GM21528 (cell line): ENCODE results near the gene ARHGAP18.

ENCODE experiments used
- ATAC-seq: cut with Tn5 transposase; IDR thresholded peaks from one replicate; pipeline ENCODE4 v1.9.1; 2021; ENCODE audit warnings: mild to moderate bottlenecking, moderate library complexity; ENCODE audit not compliant: unreplicated experiment, low FRiP score

ARHGAP18 gene, protein sequence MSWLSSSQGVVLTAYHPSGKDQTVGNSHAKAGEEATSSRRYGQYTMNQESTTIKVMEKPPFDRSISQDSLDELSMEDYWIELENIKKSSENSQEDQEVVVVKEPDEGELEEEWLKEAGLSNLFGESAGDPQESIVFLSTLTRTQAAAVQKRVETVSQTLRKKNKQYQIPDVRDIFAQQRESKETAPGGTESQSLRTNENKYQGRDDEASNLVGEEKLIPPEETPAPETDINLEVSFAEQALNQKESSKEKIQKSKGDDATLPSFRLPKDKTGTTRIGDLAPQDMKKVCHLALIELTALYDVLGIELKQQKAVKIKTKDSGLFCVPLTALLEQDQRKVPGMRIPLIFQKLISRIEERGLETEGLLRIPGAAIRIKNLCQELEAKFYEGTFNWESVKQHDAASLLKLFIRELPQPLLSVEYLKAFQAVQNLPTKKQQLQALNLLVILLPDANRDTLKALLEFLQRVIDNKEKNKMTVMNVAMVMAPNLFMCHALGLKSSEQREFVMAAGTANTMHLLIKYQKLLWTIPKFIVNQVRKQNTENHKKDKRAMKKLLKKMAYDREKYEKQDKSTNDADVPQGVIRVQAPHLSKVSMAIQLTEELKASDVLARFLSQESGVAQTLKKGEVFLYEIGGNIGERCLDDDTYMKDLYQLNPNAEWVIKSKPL

DNA sequence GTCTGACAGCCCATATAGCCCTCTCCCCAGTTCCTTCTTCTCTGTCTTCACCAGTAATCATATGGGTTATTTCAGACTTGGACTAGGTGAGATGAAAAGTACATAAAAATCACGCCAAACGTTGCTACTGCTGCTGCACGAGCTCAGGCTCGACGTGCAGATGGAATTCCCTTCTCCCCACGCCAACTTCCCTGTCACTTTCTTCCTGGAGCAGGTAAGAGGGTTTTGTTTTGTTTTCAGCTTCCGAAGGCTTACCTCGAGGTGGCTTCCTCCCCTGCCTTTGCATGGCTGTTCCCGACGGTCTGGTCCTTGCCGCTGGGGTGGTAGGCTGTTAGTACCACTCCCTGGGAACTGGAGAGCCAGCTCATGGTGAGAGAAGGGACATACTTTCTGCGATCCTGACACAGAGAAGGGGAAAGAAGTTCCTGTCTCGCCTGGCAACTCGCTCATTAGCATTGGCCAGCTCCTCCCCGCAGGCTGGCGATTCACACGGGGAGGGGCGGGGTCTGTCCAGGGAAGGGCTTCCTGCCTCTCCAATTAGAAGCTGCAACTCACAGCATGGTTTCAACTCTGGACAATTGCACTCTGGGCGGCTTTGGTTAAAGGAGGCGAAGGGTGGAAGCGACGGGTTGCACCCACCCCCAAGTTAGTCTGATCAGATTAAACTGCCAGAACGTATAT lies at the start of gene ARHGAP18:
Gene ARHGAP18, minus strand, starts transcription at position 409 of the 681 bp plus-strand sequence. Its CDS starts 41 bp downstream, at position 368.
- peak; percentile 92 for ATAC-seq

DNA sequence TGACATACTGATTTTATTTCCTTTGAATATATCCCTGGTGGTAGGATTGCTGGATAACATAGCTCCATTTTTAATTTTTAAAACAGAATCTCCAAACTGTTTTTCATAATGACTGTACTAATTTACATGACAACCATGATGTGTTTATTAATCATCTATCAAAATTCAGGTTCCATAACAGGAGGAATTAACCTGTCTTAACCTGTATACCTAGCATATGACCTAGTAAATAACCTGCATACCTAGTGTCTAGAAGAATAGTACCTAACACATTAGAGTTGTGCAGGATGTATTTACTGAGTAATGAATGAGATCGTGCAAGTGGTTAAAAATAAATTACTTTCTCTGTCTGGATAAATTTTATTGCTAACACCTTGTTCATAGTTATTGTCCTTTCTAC lies 45.8 kb upstream of the ARHGAP18 start:
- no peak for ATAC-seq

DNA sequence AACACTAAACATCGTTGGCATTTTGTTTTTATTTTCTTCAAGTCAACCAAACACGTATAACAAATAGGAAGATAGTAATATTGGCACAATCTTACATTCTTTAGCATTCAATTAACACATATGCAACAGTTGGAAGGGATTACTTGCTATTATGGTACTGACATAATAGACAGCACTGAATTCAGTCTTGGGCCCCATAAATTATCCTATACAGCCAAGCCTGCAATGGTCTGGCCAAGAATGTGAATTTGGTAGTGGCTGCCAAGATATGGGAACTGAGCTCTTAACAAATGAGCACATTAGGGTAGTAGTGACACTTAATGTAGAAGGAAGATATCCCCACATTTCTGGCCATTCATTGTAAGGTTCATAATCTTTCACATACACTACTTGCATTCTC lies 44.8 kb upstream of the ARHGAP18 start:
- no peak for ATAC-seq

DNA sequence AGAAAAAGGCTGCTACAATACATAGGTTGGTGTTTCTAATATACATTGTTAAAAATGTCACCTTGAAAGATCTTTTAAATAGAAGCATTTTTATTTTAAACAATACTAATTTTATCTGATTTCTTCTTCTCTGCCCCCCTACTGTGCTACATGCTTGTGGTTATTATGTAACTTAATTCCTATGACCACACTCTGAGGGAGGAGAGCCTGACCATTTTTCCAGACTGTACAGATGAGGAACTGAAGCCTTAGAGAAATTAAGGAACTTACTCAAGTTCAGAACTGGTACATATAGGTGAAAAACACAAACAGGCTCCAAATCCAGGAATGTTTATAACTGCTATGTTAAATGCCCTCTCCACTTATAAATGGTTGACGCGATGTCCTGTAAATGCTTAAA lies 43.4 kb upstream of the ARHGAP18 start:
- no peak for ATAC-seq

DNA sequence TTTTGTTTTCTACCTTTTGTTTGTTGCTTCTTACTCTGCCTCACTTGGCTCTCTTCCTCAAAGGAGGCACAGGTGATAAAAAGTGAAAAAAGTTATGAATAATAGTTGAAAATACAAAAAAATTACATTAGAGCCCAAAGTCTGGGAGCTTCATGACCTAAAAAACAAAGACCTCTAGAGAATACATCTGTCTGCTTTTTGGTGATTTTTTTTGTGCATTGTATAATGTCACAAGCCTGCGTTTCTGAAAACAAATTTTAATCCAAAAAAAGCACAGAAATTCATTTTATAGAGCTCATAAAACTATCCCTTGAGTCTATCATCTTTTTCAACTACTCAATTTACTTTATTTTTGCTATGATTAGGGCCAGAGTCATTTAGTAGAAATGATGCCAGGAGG lies 41.4 kb upstream of the ARHGAP18 start:
- ATAC-seq, result no peak

DNA sequence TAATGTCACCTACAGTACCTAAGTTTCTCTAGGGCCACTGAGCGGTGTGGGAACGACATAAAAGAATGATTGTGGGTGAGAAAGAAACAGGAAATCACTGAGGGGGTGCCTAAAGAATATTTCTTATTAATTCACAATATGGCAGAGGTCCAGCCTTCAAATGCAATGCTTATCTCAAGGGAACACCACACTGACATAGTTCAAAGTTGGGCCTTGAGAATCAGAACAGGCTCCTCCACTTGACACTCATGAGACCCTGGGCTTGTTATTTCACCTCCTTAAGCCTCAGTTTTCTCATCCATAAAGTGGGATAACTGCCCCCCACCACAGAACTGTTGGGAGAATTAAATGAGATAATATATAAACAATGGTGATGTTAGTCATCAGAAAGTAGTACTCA lies 40.4 kb upstream of the ARHGAP18 start:
- no peak for ATAC-seq

DNA sequence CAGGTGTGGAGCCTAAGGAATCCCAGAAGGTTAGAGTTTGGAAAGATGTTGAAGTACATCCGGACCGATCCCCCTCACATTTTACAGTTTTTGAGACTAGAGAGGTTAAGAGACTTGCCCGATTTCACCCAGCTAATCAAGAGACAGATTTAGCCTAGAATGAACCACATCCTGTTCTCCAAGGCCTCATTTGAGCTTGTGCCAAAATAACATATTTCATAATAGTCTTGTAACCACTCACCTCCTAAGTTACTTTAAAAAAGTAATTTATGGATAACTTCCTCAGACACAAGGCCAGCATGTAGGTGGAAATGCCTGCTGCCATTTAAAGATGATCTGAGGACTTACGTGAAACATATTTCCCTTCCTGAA lies 39.8 kb upstream of the ARHGAP18 start:
- peak; percentile 49 for ATAC-seq

DNA sequence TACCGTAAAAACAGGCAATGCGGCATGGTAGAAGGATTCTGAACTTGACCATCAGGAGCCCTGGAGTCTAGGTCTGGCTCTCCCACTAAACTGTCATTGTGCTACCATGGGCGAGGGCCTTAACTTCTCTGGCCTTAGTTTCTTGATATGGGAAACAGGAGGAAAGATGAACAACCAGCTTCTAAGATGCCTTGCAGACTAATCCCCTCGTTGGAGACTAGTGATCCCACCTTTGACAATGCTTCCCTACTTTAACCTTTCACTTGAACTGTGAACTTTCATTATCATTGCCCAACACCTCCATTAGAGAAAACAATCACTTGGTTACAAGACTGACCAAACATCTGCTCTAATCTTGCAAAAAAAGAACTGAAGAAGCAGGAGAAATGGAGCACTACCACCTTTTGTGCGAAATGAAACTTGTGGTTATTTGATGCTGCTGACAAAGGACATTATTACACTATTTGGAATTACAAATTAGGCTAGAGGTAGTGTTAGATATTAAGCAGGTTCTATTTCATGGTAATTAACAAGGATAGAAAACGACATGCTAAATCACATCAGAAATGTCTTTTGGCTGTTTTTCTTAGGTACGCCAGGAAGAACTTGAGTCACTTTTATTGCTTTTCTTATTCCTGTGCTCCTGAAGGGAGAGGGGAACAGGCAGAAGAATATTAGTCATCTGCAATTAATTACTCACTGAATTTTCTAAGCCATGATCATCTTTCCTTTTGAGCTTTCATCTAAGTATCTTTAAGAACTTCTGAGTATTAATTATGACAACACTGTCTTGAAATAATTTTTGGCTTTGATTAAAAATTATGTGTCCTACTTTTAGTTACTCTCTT lies 39.1 kb upstream of the ARHGAP18 start:
- ATAC-seq, result no peak

DNA sequence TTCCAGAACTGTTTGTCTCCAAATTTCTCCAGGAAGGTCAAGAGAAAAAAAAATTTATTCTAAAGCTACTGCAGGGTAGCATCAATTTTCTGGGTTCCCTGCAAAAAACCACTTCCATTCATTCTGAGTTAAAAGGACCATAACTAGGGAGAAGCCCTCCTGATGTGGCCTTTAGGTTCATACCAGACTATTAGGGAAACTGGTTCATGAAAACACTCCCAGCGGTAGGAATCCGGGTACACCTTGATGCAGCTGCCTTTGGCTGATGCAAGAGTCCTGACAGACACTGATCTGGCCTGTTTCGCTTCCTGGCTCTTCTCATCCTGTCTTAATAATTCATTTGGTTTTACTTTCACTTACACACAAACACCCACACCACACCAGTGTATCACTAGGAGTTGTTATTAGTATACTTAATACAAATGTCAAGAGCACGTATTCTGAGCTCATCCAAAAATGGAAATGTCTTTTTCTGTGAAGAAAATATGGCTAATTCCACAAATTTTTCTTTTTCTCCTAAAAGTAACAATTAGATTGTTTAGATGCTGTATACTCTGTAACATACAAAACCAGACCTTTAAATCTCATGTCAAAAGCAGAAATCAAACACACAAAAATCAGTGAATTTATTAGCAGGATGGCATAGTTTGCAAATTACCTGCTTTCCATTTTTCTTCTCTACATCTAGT lies 38.4 kb upstream of the ARHGAP18 start:
- ATAC-seq, result peak; percentile 90

DNA sequence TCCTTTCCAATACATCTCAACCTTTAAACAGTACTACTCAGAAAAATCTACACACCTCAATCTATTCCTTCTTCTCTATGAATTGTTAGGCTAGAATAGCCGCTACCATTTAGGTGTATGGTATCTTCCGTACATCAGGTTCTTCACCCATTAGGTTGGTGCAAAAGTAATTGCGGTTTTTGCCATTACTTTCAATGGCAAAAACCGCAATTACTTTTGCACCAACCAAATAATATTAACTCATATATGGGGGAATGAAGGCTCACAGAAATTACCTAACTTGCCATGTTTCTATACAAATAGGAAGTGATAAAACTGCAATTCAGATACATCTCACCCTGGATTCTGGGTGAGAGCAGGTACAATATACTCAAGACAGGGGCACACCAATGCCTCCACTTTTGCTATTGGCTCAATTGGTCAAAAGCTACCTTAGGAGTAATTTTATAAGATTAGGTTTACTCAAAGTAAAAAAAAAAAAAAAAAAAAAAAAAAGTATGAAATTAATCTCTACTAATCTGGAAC lies 37.7 kb upstream of the ARHGAP18 start:
- ATAC-seq, result no peak

DNA sequence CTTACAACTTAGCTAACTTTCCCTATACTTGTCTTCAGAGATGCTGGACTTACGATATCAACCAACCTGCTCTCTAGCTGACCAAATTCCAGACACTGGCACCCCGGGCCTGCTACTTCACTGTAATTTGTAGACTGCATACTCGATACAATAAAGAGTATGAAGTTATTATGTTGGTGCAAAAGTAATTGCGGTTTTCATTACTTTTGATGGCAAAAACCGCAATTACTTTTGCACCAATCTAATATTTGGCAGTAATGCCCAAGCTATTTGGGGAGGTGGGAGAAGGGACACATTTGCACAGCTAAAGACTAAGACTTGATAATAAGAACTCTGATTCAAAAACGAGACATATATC lies 34.9 kb upstream of the ARHGAP18 start:
- no peak for ATAC-seq

DNA sequence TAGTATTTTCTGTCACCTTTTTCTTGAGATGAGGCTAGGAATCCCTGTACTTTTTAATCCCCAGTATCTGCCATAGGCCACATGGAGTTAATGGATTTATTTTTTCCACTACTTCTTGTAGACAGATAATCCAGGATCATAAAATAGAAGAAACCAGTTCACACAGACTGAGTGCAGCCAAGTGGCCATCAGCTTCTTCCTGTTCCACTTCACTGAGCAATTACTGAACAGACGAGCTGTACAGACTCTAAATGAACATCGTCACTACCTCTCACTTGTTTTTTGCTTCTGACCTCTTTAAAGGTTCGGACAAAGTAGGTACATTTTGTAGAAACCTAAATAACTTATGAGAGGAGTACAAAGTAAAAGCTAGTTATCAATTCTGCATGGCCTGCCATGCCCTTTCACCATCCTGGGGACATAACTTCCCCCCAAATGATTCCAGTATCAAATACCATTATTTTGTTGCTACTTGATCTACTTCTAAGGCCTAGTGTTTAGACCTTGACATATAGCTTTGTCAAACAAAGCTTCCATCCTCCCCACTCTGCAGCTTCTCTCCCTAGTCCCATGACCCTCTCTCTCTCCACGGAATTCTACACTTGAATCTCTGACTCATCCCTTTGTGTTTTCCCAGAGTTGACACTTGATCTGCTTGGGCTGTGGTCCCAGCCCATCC lies 34.4 kb upstream of the ARHGAP18 start:
- ATAC-seq, result no peak

DNA sequence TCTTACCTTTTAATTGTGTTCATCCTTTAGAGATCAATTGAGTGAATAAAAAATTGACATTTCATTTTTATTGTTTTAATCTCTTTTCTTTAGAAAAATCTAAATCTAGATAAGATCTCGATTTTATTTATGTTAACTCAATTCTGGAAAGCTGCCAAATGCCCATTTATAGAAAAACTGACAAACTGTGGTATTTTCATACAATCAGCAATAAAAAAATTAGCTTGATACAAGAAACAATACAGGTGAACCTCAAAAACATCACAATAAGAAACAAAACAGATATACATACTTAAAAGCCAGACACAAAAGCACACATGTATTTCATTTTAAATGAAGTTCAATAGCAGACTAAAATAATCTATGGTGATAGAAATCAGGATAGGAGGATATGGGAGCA lies 30.0 kb upstream of the ARHGAP18 start:
- ATAC-seq, result no peak

DNA sequence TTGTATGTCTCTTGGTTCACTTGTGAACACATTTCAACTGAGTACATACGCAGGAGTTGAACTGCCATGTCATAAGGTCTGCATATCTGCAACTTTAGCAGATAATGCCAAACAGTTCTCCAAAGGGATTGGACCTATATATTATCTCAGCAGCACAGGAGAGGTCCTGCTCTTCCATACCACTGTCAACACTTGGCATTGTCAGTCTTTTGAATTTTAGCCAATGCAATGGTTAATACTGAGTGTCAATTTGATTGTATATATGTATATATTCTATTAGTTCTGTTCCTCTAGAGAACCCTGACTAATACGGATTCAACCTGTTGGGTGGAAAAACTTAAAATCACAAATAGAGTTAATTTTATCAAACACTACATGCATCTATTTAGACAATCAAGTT lies 26.1 kb upstream of the ARHGAP18 start:
- ATAC-seq, result no peak

DNA sequence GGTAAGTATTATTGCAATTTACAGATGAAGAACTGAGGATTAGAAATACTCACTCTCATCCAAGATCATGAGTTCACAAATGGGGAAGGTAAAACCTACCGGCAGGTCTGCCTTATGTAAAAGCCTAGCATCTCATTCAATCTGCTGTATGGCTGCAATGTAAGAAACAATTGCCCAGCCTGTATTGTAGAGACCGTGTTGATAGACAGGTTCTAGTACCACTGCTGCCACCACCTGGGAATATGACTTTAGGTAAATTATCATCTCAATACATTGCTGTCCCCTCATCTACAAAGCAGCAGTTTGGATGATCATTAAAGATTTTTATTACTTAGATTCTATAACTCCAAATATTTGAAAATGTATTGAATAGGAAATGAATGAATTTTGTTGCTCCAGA lies 23.3 kb upstream of the ARHGAP18 start:
- no peak for ATAC-seq

DNA sequence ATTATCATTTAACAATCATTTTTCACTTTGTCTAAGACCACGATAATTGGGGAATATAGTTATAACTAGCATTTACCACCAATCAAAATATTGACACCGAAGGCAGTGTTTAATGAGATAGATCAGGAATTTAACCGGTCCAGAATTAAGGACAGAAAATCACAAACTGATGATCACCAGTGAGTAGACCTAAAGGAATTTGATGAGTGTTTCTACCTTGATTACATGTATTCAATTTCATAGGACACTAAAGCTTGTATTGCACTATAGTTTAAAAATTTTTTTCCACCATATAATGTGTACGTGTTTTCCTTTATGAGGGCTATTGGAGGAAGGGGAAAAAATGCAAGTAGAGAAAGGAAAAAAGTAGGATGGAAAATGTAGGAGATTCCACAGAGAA lies 22.6 kb upstream of the ARHGAP18 start:
- no peak for ATAC-seq

DNA sequence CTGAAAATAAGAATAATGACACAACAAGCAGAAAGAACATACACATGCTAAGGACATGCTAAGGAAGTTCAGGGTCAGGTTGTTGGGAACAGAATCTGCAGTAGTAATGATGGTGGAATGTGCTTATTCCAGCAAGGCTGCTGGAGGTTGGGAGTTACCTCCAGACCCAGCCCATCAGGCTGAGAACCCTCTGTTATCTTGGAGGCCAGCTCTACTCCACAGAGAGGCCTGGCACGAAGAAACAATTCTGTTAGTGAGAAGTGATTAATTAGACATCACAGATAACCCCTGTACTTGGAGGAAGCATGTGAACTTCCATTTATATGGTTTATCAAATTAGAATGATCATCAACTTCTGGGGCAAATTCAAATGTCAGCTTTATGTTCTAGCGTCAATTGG lies 22.1 kb upstream of the ARHGAP18 start:
- ATAC-seq, result no peak

DNA sequence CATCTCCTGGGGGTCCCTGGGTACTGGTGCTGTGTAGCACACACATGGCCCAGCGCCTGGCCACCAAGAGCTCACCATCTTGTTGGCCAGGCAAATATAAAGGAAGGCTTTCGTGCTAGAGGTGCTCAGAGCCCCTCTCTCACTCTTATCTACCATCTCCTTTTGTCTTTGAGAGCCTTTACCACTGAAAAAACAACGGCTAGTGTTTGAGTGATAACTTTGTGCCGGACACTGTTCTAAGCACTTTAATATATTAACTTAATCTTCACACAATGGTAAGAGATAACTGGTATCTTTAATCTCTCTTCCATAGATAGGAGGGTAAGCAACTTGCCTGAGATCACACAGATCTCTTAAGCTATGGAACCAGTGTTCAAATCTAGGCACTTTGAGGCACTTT lies 21.5 kb upstream of the ARHGAP18 start:
- ATAC-seq, result no peak

DNA sequence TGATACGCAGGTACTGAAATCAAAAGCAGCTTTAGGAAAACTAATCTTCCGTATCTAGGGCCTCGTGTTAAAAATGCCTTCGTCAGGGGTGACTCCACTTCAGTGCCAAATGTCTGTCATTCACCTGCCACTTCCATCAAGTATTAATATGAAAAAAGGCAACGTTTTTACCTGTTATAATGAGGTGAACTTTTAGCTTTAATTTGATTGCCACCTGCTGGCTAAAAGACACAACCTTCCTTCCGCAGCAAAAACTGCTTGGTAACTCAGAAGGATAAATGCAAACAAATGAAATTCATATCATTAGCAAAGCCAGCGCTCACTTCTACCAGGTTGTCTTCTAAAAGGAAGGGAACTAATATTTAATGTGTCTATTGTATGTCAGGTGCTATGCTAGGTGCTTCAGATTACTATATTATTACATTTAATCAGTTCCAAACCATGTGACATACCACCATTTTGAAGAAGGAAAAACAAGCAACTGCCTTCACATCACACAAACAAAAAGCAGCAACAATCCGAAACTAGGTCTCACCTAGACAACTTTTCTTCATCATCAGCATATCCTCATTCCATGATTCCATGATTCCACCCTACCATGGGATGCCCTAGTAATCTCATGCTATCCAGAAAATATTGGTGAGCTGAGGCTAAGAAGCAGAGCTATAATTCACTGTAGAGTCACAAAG lies 20.6 kb upstream of the ARHGAP18 start:
- peak; percentile 69 for ATAC-seq
